ENCODE measurements around the gene SCUBE3.

SCUBE3 gene

DNA sequence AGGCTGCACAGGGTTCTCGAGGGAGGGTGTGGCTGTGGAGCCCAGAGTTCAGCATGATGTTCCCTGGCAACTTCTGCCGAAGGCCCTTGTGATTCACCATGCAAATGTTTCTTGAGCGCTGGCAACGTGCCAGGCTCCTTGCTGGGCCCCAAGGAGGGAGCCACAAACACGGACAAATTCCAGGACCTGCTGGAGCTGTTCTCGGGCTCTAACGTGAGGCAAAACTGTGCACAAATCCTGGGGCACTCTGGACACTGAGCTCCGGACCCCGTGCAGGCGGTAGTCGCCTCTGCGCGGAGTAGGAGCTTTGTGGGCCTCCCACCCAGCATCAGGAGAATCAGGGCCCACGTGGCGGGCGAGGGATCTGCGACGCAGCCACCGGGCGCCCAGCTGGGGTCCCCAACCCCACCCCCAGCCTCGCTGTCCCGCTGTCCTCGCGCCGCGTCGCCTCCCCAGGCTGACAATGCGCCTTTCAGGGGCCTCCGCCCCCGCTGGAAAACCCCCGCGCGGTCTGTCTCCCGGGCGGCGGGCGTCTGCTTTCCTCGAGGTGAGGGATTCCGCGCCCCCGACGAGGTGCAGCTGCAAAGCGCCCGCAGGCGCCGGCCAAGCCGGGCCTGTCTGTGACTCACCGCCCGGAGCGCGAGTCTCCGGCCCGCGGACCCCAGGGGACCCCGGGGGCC lies 31.7 kb upstream of the SCUBE3 start:
- no peak for DNase-seq (ENCODE audit: low read depth)

DNA sequence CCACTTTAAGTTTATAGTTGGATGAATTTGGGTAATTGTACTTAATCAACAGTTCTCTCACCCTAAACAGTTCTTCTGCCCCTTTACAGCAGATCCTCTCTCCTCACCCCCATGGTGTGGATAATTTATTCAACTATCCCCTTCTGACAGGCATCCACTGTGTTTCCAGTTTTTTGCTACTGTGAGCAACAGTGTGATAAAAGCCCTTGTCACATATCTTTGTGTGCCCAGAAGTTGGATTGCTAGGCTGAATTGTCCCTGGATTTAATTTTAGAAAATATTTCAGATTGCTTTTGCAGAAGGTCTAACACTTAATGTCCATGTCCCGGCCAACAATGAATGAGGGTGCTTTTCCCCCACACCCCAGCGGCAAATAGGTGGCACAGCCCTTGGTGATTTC lies 30.5 kb upstream of the SCUBE3 start:
- DNase-seq (ENCODE audit: low read depth): no peak

DNA sequence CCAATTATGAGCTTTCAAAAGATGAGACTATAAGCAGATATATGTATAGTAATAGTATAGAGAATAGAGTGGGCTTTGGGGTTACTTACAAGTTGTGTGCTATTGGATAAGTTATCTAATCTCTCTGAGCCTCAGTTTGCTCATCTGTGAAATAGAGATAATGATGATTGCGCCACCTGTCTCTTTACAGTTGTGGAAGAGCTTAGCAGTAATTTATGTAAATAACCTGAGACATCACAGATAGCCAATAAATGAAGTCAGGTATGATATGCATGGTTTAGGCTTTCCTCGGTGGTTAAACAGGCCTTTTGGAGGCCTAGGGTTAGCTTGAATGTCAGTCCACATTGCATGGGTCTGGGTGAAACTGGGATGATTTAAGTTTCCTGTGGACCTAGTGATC lies 29.8 kb upstream of the SCUBE3 start:
- DNase-seq (ENCODE audit: low read depth): no peak

DNA sequence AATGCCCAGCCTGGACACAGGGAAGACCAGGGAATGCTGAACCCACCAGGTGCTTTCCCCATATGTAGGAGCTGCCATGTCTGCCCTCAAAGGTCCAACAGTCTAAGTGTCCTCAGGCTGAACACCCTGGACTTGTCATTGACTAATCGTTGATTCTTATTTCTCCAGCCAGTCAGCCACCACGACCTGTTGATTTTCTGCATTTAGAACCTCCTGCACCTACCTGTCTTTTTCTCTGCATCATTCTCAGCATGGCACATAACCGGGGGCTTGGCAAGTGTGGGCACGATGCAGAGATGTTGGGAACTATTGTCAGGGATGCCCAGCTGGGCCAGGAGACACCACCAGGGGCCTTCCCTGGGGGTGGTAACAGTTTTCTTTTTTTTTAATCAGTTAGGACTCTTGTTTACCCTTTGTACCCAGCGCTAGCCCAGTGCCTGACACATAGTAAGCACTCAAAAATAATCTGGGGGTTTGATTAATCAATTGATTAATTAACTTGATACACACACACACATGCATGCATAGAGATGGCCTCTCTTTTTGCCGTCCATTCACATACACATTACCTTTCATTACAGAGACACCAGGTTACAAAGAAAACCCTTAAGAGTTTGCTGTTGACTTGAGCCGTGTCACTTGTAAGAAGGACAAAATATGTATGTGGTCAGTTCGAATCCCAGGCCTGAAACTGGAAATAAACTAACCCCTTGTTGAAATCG lies 29.0 kb upstream of the SCUBE3 start:
- DNase-seq (ENCODE audit: low read depth): no peak

DNA sequence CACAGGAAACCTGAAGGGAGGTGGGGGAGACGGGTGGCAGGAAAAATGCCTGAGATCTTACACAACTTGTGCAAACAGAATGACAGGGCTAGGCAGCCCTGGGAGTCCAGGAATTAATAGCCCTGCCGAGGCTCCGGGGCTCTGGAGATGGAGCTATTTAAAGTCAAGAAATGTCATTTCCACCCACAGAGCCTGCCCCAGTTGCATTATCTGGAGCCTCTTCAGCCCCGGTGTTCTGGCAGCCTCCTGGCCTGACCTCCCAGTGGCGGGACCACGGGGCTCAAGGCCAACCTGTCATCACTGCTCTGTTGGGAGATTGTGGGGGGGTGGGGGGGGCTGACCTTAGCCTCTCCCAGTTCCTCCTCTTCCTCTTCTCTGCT lies 28.5 kb upstream of the SCUBE3 start:
- no peak for DNase-seq (ENCODE audit: low read depth)

DNA sequence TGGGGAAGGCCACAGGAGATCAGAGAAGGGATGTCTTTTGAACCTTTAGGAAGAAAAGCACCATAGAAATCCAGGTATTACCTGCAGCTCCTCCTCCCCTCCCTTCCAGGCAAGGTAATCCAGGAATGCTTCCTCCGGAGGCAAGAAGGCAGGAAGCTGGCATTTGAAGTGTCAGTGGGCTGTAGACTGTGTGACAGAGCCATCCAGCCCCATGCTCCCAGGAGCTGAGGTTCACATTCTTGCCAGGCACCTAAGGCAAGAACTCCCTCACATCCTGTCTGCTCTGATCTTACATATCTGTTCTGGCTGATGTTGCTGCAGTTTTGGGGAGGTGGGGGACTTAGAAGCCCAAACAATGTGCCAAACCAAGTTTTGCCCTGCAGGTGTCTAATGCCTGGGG lies 27.8 kb upstream of the SCUBE3 start:
- no peak for DNase-seq (ENCODE audit: low read depth)

DNA sequence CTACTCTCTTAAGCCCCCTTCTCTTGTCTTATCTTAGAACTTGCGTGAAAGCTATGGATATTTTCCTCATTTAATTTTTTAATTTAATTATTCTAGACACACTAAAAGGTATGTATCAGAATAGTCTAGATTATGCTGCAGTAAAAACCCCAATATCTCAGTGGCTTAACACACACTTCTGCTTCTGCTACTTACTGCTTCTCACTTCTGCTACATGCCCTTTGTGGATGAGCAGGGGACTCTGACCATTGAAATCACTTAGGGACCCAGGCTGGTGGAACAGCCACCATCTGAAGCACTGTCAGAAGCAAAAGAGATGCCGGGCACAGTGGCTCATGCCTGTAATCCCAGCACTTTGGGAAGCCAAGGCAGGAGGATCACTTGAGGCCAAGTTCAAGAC lies 27.2 kb upstream of the SCUBE3 start:
- no peak for DNase-seq (ENCODE audit: low read depth)

DNA sequence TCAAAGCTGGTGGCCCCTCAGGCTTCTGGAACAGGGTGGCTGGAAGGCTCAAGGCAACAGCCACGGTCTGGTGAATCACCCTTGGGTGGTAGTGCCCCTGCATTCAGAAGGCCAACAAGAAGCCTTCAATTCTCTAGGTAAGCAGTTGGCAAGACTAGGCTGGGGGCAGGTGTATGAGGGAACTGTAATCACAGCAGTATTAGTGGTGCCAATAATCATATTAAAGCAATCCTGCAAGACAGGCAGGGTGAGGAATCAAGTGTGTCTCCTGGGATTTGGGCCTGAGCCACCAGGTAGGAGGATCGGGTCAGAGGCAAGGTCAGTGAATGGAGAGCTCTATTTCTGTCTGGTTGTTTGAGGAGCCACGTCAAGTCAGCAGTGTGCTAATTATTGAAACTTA lies 24.9 kb upstream of the SCUBE3 start:
- no peak for DNase-seq (ENCODE audit: low read depth)

DNA sequence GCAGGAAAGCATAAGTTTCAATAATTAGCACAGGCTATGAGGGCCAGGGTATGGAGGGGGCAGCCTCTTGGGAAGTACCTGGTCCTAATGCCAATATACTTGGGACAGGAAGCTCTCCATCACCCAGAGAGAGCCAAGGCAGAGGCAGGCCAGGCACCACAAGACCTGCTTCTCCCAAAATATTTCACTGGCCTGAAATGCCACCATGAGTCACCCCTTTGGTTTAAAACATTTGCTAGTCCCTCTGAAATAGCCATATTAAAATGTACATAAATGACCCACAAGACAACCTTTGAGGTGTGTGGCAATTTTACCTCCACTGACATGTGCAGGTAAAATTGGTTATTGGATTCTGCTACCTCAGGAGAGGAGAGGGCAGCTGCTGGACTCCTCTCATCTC lies 23.4 kb upstream of the SCUBE3 start:
- no peak for DNase-seq (ENCODE audit: low read depth)

DNA sequence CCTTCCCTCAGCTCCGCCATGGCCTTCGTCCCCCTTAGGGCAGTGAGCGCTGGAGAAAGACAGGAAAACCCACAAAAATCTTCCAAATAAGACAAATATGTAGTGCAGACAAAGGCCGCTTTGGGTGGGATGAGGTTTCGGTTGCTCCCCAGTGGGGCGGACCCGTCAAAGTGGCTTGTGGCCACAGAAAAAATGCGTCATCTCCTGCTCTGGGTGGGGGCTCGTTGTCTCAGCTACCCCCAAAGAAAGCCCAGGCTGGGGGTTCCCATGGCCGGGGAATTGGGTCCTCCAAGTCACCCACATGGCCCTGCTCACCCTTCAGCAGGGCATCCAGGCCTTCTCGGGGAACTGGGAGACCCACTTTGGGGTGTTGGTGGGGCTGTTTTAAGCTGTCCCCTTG lies 21.9 kb upstream of the SCUBE3 start:
- DNase-seq (ENCODE audit: low read depth): no peak

DNA sequence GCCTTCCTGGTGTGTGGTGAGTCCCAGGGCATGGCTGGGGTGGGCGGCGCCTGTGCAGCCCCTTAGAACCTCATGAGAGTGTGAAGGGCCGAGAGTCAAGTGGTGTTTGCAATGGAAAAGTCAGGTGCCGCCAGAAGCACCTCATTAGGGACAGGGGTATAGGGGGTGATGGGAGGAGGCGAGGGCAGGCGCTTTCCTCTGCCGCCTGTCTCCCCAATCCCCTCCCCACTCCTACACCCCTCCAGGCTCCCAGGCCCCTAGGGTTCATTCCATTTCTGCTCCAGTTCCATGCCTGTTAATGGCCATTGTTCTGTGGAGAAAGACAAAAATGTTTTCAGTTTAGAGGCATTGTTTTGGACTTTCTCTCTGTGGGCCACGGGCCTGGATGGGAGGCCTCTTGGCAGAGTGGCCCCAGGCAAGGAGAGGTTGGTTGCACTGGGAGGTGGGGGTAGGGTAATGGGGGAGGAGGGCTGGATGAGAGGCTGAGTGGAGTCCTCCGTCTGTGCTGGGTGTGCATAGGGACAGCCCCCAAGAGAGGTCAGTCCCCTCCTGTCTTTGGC lies 21.4 kb upstream of the SCUBE3 start:
- DNase-seq (ENCODE audit: low read depth): no peak

DNA sequence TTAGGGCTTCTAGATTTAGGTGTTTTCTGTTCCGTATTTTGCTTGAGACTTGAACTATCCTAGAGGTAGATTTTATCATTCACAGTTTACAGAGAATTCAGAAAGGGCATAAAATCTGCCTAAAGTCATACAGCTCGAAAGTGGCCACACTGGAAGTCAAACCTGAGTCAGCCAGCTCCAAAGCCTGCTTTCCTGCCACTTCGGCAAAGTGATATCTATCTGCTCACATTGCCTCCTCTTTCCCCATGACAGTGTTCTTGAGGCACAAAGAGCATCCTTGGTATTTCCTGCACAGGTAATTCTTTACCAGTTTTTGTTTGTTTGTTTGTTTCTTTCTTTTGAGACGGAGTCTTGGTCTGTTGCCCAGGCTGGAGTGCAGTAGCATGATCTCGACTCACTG lies 19.4 kb upstream of the SCUBE3 start:
- DNase-seq (ENCODE audit: low read depth): no peak

DNA sequence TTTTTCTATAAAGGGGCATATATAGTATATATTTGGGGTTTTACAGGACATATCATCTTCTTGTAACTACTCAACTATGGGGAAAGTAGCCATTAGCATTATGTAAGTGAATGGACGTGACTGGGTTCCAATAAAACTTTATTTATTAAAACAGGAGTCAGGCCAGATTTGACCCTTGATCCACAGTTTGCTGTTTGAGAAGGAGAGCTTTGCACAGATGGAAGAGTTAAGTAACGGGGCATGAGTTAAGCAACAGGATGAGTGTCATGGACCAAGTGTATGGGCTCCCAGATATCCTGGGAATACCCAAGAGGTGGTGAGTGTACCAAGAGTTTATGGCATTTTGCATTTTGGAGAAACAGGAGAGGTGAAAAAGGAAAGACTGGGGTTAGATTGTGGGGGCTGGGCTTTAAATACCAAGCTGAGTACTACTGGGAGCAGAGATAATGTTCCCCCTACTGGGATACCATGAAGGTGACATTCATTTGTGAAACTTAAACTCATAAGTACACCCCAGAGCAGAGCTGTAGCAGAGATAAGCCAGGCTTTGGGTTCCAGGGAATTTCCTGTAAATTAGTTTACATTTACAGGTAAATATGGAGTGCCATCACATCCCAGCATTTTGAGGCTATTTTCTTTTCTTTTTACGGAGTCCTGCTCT lies 18.5 kb upstream of the SCUBE3 start:
- DNase-seq (ENCODE audit: low read depth): no peak

DNA sequence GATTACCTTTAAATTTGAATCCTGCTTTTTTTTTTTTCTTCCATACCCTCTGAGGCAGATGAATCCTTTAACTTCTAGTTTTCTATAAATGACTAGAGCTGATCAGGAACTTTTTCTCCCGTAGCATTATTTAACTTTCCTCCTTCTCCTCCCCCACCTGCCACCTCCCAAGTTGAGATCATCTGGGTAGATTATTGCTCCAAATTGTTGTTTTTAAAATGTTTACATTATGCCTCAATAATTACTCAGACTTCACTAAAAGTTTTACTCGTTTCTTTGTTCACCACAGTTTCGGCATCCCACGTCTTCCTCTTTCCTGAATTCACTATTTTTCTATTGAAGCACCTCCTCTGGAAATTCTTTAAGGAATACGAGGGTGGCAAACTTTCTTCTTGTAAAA lies 16.6 kb upstream of the SCUBE3 start:
- no peak for DNase-seq (ENCODE audit: low read depth)

DNA sequence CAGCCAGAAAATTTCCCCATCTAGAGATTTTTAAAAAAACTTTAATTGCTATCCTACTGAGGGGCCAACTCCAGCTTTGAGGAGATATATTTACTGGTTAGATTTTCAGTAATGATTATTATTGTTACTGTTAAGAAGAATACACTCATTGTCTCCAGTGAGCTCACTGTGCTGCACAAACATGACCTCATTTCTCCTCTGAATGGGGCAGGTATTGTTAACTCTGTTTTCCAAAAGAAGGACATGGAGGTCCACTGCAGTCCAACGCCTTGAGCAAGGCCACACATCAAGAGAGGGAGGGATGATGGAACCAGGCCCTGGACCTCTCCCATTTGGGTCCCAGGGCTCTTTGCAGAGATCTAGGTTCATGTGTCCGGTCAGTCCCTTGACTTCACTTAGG lies 13.9 kb upstream of the SCUBE3 start:
- no peak for DNase-seq (ENCODE audit: low read depth)

DNA sequence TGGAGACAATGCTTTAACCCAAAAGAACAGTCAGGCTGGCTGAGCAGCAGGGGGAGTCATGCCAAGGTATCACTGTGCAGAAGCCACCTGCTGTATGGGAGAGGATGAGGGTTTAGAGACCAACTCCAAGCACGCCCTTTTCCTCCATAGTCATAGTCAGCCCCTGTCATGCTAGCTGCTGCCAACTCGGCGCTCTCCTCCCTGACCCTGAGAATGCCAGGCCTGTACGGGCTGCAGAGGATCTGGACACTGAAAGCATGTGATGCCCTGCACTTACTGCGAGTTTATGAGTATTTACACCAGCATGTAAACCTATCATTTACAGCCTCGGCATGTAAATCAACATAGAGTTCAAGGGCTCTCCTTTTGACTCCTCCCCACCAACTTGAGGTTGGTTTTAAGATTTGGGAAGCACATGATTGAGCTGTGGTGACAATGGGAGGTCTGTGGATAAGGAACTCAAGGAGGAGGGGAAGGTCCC lies 11.7 kb upstream of the SCUBE3 start:
- DNase-seq (ENCODE audit: low read depth): no peak

DNA sequence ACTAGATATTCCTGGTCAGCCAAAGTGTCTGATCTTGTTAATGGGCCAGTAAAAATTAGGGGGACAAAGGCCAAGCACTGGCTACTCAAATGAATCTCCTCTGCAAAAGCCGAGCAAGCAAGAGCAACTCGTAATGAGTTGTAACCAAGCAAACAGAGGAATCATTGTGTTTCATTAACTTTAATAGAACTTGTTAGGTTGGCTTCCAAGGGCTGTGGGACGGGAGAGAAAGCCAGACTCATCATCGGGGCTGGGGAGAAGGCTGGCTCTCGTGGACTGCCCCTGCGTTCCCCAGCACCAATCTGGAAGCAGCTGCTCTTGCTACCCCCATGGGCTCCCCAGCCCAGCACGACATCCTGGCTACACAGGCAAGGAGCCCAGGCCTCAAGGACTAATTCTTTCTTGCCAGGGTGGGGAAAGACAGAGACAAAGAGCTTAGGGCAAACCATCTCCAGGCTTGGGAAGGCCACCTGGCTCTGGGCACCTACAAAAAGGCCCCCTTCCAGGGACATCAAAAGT lies 10.5 kb upstream of the SCUBE3 start:
- no peak for DNase-seq (ENCODE audit: low read depth)

DNA sequence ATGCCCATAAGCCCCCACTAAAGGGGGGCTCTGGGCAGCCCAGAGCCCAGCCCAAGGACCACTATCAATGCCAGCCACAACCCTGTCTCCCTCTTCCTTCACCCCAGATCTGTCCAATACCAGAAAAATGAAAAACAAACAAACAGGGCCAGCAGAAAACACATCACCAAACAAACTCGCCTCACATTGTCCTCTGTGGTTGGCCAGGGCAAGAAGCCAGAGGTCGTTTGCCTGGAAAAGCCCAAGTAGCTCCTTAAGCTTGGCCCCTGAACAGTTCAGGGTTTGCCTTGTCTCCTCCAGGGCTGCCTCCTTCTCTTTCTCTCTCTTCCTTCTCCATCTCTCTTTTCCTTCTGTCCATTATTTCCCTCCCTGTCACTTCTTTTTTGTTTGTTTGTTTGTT lies 10.1 kb upstream of the SCUBE3 start:
- no peak for DNase-seq (ENCODE audit: low read depth)

DNA sequence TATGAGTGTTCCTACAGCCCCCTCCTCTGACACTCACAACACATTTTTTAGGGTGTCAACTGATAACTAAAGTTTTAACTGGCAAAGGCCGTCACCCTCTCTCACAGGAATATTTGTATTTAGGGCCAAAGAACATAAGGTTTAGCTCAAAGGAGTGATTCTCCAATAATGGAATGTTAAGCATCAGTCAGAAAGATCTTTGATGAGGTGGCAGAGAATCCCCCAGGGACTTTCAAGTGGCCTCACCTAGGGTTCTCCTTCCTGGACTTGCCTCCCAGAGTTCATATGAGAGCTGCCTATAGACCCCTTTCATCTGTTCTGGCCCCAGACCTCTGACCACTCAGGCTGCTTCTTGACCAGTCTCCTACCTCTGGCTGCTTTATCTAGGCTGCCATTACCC lies 7.4 kb upstream of the SCUBE3 start:
- DNase-seq (ENCODE audit: low read depth): no peak

DNA sequence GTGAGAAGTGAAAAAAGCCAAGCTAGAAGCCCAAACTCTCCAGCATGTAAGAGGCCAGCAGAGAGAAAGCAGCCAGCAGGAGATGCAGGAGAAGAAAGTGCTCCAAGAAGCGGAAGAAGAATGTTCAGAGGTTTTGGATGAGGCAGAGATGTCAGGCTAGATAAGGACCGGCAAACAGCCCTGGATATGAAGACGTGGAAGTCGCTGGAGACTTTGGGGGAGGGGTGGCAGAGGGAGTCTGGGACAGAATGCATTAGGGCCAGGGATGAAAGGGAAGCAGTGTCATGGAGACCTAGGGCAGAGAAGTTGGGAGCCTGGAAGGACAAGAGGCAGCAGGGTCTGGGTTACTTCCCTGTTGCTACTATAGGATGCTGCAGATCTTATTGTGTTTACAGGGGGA lies 5.3 kb upstream of the SCUBE3 start:
- DNase-seq (ENCODE audit: low read depth): no peak

DNA sequence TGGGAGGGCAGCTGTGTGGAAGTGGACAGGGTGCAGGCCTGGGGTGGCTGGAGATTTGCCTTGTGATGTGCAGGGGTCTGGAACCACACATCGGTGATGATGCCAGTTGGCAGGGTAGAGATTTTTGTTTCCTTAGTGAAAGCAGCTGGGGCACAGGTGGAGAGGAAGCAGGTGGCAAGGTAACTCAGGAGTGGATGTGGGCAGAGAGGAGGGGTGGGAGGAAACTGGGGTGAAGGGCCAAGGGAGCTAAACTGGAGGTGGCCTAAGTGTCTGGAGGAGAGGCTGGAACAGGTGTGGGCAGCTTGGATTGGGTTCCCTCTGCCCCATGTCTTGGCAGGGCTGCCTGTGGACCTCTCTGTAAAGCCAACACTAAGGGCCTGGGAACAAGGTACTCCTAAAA lies 4.7 kb upstream of the SCUBE3 start:
- DNase-seq (ENCODE audit: low read depth): no peak

DNA sequence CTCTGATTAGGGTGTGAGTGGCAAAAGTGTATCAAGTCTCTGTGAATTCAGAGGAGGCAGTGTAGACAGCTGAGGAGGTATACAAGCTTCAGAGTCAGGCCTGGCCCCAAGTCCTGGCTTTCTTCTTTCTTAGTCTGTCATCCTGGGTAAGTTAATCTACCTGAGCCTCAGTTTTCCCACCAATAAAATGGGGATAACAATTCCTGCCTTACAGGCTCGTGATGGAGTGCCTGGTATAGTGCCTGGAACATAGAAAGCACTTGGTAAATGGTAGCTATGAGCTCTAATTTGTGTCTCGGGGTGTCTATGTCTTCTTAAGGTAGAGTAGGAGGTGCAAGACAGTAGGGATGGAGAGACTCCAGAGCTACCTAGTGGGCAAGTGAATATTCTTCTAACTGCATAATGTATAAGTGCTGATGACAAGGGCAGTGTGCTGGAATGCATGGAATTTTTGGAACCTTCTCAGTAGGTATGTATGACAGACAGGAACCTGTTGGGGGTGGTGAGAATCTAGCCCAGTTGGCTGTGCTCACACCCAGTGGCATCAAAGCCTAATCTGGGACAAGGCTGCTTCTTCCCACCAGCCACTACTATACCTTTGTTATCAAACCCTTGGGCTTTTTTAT lies 4.0 kb upstream of the SCUBE3 start:
- no peak for DNase-seq (ENCODE audit: low read depth)

All from activated T-helper 1 cell treated with Interleukin-2 at 50 U/mL for 16 hours (primary cell).